GM12878 (cell line): ENCODE results near the gene OR2AT4. TPM values are rescaled to one million over a fixed set of nuclear protein-coding genes. Genes with fewer than 3 reads are reported as not detected.
"Not testable (repeated sequence)": the region's sequence is repeated elsewhere in the genome, so short reads cannot be mapped to it uniquely, and the experiment has no call there.

ENCODE experiments used
- ATAC-seq: fragments of 200-7000 bp; cut with Tn5 transposase; 3 replicates; pipeline ENCODE4 v1.9.1; 2020; ENCODE audit warnings: mild to moderate bottlenecking, moderate library complexity
- BruUV-seq: library from RNA; stranded (reverse); fragments of 400-500 nt; replicated peaks from 2 replicates; lab custom pipeline; 2021; lab: Mats Ljungman, UMichigan
- CTCF ChIA-PET: fragments of 300-600 bp; sonication (Branson Sonifier 250); formaldehyde crosslinking; extraction: SDS; loops from one replicate; lab custom pipeline; 2021; ENCODE audit warnings: inconsistent platforms; lab: Yijun Ruan, JAX
- POLR2A ChIA-PET: fragments of 350-600 bp; formaldehyde crosslinking; extraction: SDS; loops from one replicate; lab custom pipeline; 2021; ENCODE audit warnings: inconsistent platforms; lab: Charles Lee
- RAD21 ChIA-PET: fragments of 300-600 bp; sonication (Branson Sonifier 250); formaldehyde crosslinking; loops from one replicate; lab custom pipeline; 2023; ENCODE audit warnings: antibody characterized with exemption; ENCODE audit not compliant: unreplicated experiment; lab: Charles Lee
- SMC1A ChIA-PET: fragments of 300-600 bp; sonication (Branson Sonifier 250); formaldehyde crosslinking; loops from one replicate; lab custom pipeline; 2023; ENCODE audit not compliant: unreplicated experiment, uncharacterized antibody; lab: Charles Lee
- DNase-seq: peaks from one replicate; pipeline ENCODE4 v3.0.0-alpha.2; 2011; ENCODE audit warnings: low read depth, low spot score
- FAIRE-seq: peaks from 3 replicates; lab custom pipeline; 2011; peaks lifted over from hg19 to GRCh38; lab: Jason Lieb, UNC
- H2AFZ ChIP-seq: 2 replicates; pipeline ENCODE4 v1.6.0; 2011; ENCODE audit warnings: low read depth, low read length, control low read depth; ENCODE audit not compliant: control insufficient read depth
- H3K27ac ChIP-seq: 2 replicates; pipeline ENCODE4 v1.5.1; 2011; ENCODE audit warnings: control low read depth; ENCODE audit not compliant: control insufficient read depth, insufficient read depth
- H3K27me3 ChIP-seq, 2 experiments: replicated peaks in 1 of 2; 2 replicates each; pipeline versions ENCODE4 v1.6.0 to v1.6.1; 2011; ENCODE audit warnings: low read length in 1 of 2; ENCODE audit not compliant: control insufficient read depth in 2 of 2, insufficient read depth in 2 of 2
- H3K36me3 ChIP-seq, 2 experiments: 2 replicates each; pipeline ENCODE4 v1.5.1; 2011; ENCODE audit warnings: low read length in 1 of 2; ENCODE audit not compliant: control insufficient read depth in 2 of 2, insufficient read depth in 2 of 2
- H3K4me1 ChIP-seq: 2 replicates; pipeline ENCODE4 v1.6.1; 2011; ENCODE audit warnings: mild to moderate bottlenecking, low read length, moderate library complexity, mixed read lengths; ENCODE audit not compliant: control insufficient read depth, insufficient read depth
- H3K4me2 ChIP-seq: 2 replicates; pipeline ENCODE4 v1.6.0; 2011; ENCODE audit warnings: control low read depth; ENCODE audit not compliant: control insufficient read depth, insufficient read depth
- H3K4me3 ChIP-seq: fragments of 200-600 bp; sonication (generic); 2 replicates; pipeline ENCODE4 v1.5.1; 2016
- H3K79me2 ChIP-seq: 2 replicates; pipeline ENCODE4 v1.6.0; 2011; ENCODE audit warnings: low read length; ENCODE audit not compliant: control insufficient read depth, insufficient read depth
- H3K9ac ChIP-seq: 2 replicates; pipeline ENCODE4 v1.8.0; 2011; ENCODE audit warnings: low read length, control low read depth, mixed read lengths; ENCODE audit not compliant: control insufficient read depth, insufficient read depth
- H3K9me3 ChIP-seq: replicated peaks from 3 replicates; pipeline ENCODE4 v1.5.1; 2011; ENCODE audit warnings: mild to moderate bottlenecking, low read length; ENCODE audit not compliant: control insufficient read depth, insufficient read depth
- H4K20me1 ChIP-seq: 2 replicates; pipeline ENCODE4 v1.6.0; 2011; ENCODE audit not compliant: control insufficient read depth, insufficient read depth
- BRCA1 ChIP-seq: IDR thresholded peaks from 2 replicates; pipeline ENCODE4 v1.6.1; 2011; ENCODE audit warnings: low read depth, low read length, improper control_type of control experiment
- CBX5 ChIP-seq: sonication (generic); IDR thresholded peaks from 2 replicates; pipeline ENCODE4 v1.6.1; 2016; ENCODE audit warnings: low read depth, moderate library complexity, mild to moderate bottlenecking, inconsistent platforms
- JUND ChIP-seq: IDR thresholded peaks from 2 replicates; pipeline ENCODE4 v1.6.1; 2012; ENCODE audit warnings: low read depth, mild to moderate bottlenecking, low read length, improper control_type of control experiment, moderate library complexity
- ZNF384 ChIP-seq: IDR thresholded peaks from 2 replicates; pipeline ENCODE4 v1.6.1; 2012; ENCODE audit warnings: low read depth, mild to moderate bottlenecking, low read length, improper control_type of control experiment, borderline replicate concordance
- WGBS: methylation state at CpG from one replicate; pipeline ENCODE4 v1.1.6; 2016; ENCODE audit warnings: low lambda C conversion rate; ENCODE audit not compliant: insufficient replicate concordance, insufficient coverage; ENCODE audit errors: missing lambda C conversion rate; 5-methylcytosine and 5-hydroxymethylcytosine counted together
- in situ Hi-C: fragments of 300-500 bp; cut with MboI; formaldehyde crosslinking; loops from 9 replicates; pipeline ENCODE4 v1.14.3; 2018; ENCODE audit warnings: mixed read lengths
- intact Hi-C: fragments of 100-400 bp; cut with micrococcal nuclease; formaldehyde crosslinking; loops from one replicate; pipeline ENCODE4 v1.14.2; 2022; ENCODE audit not compliant: unreplicated experiment
- polyA plus RNA-seq, 11 experiments: library from polyadenylated mRNA; depleted of rRNA in 4 of 11; unstranded in 6 of 11; stranded (reverse) in 5 of 11; fragments of >200 nt; fragmentation: Nextera tagmentation in 4 of 11; fragmentation: Illumina TruSeq in 1 of 11; extraction: Ambion mirVana in 4 of 11; extraction: Trizol in 1 of 11; gene quantifications; 1 replicate in 1 of 11; 2 replicates in 10 of 11; pipeline versions ENCODE4 v1.2.1 to v1.2.3, GENCODE V29; 2011 to 2016; ENCODE audit warnings: inconsistent platforms in 2 of 11, missing spikeins in 2 of 11, low read depth in 1 of 11
- total RNA-seq, 4 experiments: library from RNA; depleted of rRNA in 3 of 4; stranded (reverse); fragments of >200 nt in 3 of 4; fragmentation: Illumina TruSeq in 1 of 4; extraction: Trizol in 1 of 4; gene quantifications; 2 replicates each; pipeline versions ENCODE4 v1.2.1 to v1.2.3, GENCODE V29; 2013 to 2021
- TF ChIP-seq, protein P1 (sequence below): fragments of 450-650 bp; IDR thresholded peaks from 2 replicates; pipeline ENCODE4 v1.6.1; 2017; ENCODE audit warnings: mild to moderate bottlenecking, low read depth, inconsistent platforms; ENCODE audit not compliant: poor library complexity, severe bottlenecking
- TF ChIP-seq, protein P2 (sequence below): fragments of 450-650 bp; IDR thresholded peaks from 2 replicates; pipeline ENCODE4 v1.6.1; 2014; ENCODE audit warnings: mild to moderate bottlenecking
- TF ChIP-seq, protein P3 (sequence below): fragments of 450-650 bp; IDR thresholded peaks from 2 replicates; pipeline ENCODE4 v1.6.1; 2017; ENCODE audit warnings: antibody characterized with exemption, mild to moderate bottlenecking, moderate library complexity

OR2AT4 gene
- total and polyA plus RNA-seq, 10 of the 15 experiments (the other 5 are each of a cell fraction or from before 2014, with no cell fraction given) = 0.01 TPM; not detected in 9

DNA sequence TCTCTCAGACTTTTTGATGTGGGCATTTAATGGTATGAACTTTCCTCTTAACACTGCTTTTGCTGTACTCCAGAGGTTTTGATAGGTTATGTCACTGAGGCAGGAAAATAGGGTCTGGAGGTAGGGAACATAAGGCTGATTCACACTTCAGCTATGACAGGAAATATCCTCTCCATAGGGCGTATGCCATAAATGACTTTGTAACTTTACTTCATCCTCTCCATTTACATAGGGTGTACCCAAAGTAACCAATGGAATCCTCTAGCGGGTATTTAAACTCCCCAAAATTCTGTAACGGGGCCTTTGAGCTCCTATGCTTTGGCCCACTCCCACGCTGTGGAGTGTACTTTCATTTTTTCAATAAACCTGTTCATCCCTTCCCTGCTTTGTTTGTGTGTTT is 49.5 kb downstream of the OR2AT4 start:
- H3K4me1 ChIP-seq = peaks cover 18% of the 10 kb centered on the region
- no peak overlapping the region for H3K27ac ChIP-seq
- H3K4me2 ChIP-seq = no peak overlapping the region
- no peak for ATAC-seq
- 100% methylated on average over 4 of the region's 4 CpGs for WGBS
- no peaks in the 10 kb centered on the region for H4K20me1 ChIP-seq
- POLR2A ChIA-PET = no interaction called here
- no peaks in the 10 kb centered on the region for H3K27me3 ChIP-seq
- H3K9ac ChIP-seq = no peak overlapping the region
- H3K36me3 ChIP-seq = no peaks in the 10 kb centered on the region
- H3K4me3 ChIP-seq = no peak overlapping the region
- TF ChIP-seq ZNF384 (no peak), JUND (no peak), BRCA1 (no peak), CBX5 (no peak)
- TF ChIP-seq, protein P1, sequence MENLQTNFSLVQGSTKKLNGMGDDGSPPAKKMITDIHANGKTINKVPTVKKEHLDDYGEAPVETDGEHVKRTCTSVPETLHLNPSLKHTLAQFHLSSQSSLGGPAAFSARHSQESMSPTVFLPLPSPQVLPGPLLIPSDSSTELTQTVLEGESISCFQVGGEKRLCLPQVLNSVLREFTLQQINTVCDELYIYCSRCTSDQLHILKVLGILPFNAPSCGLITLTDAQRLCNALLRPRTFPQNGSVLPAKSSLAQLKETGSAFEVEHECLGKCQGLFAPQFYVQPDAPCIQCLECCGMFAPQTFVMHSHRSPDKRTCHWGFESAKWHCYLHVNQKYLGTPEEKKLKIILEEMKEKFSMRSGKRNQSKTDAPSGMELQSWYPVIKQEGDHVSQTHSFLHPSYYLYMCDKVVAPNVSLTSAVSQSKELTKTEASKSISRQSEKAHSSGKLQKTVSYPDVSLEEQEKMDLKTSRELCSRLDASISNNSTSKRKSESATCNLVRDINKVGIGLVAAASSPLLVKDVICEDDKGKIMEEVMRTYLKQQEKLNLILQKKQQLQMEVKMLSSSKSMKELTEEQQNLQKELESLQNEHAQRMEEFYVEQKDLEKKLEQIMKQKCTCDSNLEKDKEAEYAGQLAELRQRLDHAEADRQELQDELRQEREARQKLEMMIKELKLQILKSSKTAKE = no peak
- TF ChIP-seq, protein P2, sequence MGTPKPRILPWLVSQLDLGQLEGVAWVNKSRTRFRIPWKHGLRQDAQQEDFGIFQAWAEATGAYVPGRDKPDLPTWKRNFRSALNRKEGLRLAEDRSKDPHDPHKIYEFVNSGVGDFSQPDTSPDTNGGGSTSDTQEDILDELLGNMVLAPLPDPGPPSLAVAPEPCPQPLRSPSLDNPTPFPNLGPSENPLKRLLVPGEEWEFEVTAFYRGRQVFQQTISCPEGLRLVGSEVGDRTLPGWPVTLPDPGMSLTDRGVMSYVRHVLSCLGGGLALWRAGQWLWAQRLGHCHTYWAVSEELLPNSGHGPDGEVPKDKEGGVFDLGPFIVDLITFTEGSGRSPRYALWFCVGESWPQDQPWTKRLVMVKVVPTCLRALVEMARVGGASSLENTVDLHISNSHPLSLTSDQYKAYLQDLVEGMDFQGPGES = no peak
- TF ChIP-seq, protein P3, sequence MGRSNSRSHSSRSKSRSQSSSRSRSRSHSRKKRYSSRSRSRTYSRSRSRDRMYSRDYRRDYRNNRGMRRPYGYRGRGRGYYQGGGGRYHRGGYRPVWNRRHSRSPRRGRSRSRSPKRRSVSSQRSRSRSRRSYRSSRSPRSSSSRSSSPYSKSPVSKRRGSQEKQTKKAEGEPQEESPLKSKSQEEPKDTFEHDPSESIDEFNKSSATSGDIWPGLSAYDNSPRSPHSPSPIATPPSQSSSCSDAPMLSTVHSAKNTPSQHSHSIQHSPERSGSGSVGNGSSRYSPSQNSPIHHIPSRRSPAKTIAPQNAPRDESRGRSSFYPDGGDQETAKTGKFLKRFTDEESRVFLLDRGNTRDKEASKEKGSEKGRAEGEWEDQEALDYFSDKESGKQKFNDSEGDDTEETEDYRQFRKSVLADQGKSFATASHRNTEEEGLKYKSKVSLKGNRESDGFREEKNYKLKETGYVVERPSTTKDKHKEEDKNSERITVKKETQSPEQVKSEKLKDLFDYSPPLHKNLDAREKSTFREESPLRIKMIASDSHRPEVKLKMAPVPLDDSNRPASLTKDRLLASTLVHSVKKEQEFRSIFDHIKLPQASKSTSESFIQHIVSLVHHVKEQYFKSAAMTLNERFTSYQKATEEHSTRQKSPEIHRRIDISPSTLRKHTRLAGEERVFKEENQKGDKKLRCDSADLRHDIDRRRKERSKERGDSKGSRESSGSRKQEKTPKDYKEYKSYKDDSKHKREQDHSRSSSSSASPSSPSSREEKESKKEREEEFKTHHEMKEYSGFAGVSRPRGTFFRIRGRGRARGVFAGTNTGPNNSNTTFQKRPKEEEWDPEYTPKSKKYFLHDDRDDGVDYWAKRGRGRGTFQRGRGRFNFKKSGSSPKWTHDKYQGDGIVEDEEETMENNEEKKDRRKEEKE = no peak
- TF ChIP-seq, all 136 proteins: peak for 0
- in situ Hi-C loops (no loop called here), intact Hi-C loops (no loop called here)
- H2AFZ ChIP-seq = no peak overlapping the region
- SMC1A ChIA-PET = interaction anchor here (0.9 kb wide), 1 partner anchor 18 kb away, joined by 3 read pairs; no protein-coding TSS in a partner anchor
- H3K79me2 ChIP-seq = no peaks in the 10 kb centered on the region
- H3K9me3 ChIP-seq = no peaks in the 10 kb centered on the region; the same call in 1 of the 3 replicates
- FAIRE-seq (no peak), DNase-seq (no peak)
- BruUV-seq = no TSS peak
- CTCF ChIA-PET = interaction anchor here (2.7 kb wide), 1 partner anchor 14 kb away, joined by 8 read pairs; no protein-coding TSS in a partner anchor
- RAD21 ChIA-PET = no interaction called here

DNA sequence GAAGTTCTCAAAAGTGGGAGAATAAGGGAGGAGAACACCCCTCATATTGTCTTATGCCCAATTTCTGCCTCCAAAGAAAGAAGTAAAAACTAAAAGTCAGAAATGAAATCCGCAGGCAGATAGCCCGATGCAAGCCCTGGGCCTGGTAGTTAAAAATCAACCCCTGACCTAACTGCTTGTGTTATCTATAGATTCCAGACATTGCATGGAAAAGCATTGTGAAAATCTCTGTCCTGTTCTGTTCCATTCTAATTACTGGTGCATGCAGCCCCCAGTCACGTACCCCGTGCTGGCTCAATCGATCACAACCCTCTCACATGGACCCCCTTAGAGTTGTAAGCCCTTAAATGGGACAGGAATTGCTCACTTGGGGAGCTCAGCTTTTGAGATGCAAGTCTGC is 50.0 kb downstream of the OR2AT4 start:
- H3K4me3 ChIP-seq, FAIRE-seq, H3K9ac ChIP-seq, H3K36me3 ChIP-seq, POLR2A ChIA-PET, H2AFZ ChIP-seq, H4K20me1 ChIP-seq, BruUV-seq, H3K27me3 ChIP-seq, H3K27ac ChIP-seq, H3K79me2 ChIP-seq, in situ Hi-C loops, RAD21 ChIA-PET, intact Hi-C loops, H3K9me3 ChIP-seq, H3K4me2 ChIP-seq, DNase-seq, ATAC-seq: not testable (repeated sequence)
- ChIA-PET SMC1A (interaction anchor here (0.9 kb wide), 1 partner anchor 18 kb away, joined by 3 read pairs; no protein-coding TSS in a partner anchor), CTCF (interaction anchor here (0.8 to 2.7 kb wide), 2 partner anchors 14 to 117 kb away, joined by 3 to 8 read pairs; no protein-coding TSS in a partner anchor)
- 91% methylated on average over 5 of the region's 5 CpGs for WGBS
- peaks cover 18% of the 10 kb centered on the region for H3K4me1 ChIP-seq
